LNCaP clone FGC (cell line): ENCODE data around the gene UTS2.

Experiments
- DNase-seq: peaks from one replicate; pipeline ENCODE4 v3.0.0-alpha.2; 2011; ENCODE audit warnings: low read depth
- H3K4me3 ChIP-seq: 2 replicates; pipeline ENCODE4 v1.5.1; 2011; ENCODE audit warnings: mild to moderate bottlenecking, low read depth, low read length, control low read depth
- TF ChIP-seq, protein P1 (sequence below): IDR thresholded peaks from 2 replicates; pipeline ENCODE4 v1.5.1; 2012; ENCODE audit warnings: mild to moderate bottlenecking; ENCODE audit not compliant: control insufficient read depth, insufficient read depth; ENCODE audit errors: extremely low read depth

UTS2 gene

DNA sequence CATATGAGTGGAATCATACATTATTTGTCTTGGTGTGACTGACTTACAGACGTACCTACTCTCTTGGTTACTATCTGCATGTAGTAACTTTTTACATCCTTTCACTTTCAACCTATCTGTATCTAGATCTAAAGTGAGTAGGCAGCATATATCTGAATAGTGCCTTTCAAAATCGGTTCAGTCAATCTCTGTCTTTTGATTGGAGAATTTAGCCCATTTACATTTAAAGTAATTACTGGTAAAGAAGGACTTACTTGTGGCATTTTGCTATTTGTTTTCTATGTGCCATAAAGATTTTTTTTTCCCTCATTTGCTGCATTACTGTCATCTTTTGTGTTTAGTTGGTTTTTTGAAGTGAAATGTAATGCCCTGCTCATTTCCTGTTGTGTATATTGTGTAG lies 14.2 kb downstream of the UTS2 start:
- no peak overlapping the region for H3K4me3 ChIP-seq
- no peak for DNase-seq
- TF ChIP-seq, protein P1, sequence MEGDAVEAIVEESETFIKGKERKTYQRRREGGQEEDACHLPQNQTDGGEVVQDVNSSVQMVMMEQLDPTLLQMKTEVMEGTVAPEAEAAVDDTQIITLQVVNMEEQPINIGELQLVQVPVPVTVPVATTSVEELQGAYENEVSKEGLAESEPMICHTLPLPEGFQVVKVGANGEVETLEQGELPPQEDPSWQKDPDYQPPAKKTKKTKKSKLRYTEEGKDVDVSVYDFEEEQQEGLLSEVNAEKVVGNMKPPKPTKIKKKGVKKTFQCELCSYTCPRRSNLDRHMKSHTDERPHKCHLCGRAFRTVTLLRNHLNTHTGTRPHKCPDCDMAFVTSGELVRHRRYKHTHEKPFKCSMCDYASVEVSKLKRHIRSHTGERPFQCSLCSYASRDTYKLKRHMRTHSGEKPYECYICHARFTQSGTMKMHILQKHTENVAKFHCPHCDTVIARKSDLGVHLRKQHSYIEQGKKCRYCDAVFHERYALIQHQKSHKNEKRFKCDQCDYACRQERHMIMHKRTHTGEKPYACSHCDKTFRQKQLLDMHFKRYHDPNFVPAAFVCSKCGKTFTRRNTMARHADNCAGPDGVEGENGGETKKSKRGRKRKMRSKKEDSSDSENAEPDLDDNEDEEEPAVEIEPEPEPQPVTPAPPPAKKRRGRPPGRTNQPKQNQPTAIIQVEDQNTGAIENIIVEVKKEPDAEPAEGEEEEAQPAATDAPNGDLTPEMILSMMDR = no peak

GRCh38 chr1:7833035-7833434 lies 19.8 kb downstream of the UTS2 start:
- TF ChIP-seq, protein P1 = no peak
- no peak overlapping the region for H3K4me3 ChIP-seq
- DNase-seq = no peak

- DNase-seq = no peak
- TF ChIP-seq, protein P1 = no peak
- no peak overlapping the region for H3K4me3 ChIP-seq
Measured at GRCh38 chr1:7831458-7831857, 21.4 kb downstream of the UTS2 start.

- no peak for DNase-seq
Measured at GRCh38 chr1:7827126-7827955, 25.5 kb downstream of the UTS2 start.

GRCh38 chr1:7826363-7826762 lies 26.5 kb downstream of the UTS2 start:
- DNase-seq = no peak
- no peak overlapping the region for H3K4me3 ChIP-seq
- TF ChIP-seq, protein P1 = no peak

More at GRCh38 chr1:7827126-7827955, 25.5 kb downstream of the UTS2 start:
- TF ChIP-seq, protein P1 = no peak
- H3K4me3 ChIP-seq = no peak overlapping the region

- TF ChIP-seq, protein P1 = no peak
- DNase-seq = no peak
- no peak overlapping the region for H3K4me3 ChIP-seq
Measured at GRCh38 chr1:7824701-7825100, 28.2 kb downstream of the UTS2 start.

DNA sequence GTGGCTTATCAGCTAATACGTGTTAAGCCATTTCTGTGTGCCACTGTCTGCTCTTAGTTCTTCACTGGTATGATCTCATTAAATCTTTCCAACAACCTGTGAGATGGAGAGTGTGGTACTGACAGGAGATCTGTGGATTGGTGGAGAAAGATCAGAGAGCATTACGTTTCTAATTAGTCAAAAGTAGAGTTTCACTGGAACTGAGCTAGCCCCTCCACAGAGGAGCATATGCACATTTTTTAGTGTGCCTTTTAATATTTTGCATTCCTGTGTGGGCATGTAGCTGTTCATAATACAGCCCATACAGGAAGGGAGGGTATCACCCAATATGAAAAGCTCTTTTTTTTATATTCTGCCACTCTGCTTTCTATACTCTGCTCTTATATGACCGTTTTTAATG lies 31.6 kb downstream of the UTS2 start:
- TF ChIP-seq, protein P1 = no peak

More for the DNA sequence above, 31.6 kb downstream of the UTS2 start:
- no peak for DNase-seq
- no peak overlapping the region for H3K4me3 ChIP-seq
